GM12875 (cell line): Measurements from ENCODE around the gene DARS1.

ENCODE experiments used
- H3K4me3 ChIP-seq: one replicate; pipeline ENCODE4 v1.5.1; 2011; ENCODE audit warnings: low read depth, low read length, control low read depth
- CTCF ChIP-seq: IDR thresholded peaks from 2 replicates; pipeline ENCODE4 v1.5.1; 2011; ENCODE audit warnings: low read depth, mild to moderate bottlenecking, control low read depth, inconsistent platforms, low read length, moderate library complexity, borderline replicate concordance; ENCODE audit not compliant: insufficient read depth

Gene DARS1

GRCh38 chr2:135870571-135870970, 114.9 kb downstream of the DARS1 start:
- TF ChIP-seq CTCF: no peak
- H3K4me3 ChIP-seq: no peak overlapping the region

- no peak for TF ChIP-seq CTCF
- no peak overlapping the region for H3K4me3 ChIP-seq
Observed at GRCh38 chr2:135863233-135863632, 122.2 kb downstream of the DARS1 start.

- TF ChIP-seq CTCF: no peak
- no peak overlapping the region for H3K4me3 ChIP-seq
Observed at GRCh38 chr2:135862718-135863117, 122.7 kb downstream of the DARS1 start.
